ENCODE measurements around the gene ITGA2B. TPM values are rescaled to one million over a fixed set of nuclear protein-coding genes. Genes with fewer than 3 reads are reported as not detected.

The ITGA2B gene
- total and polyA plus RNA-seq, 10 of the 15 experiments (the other 5 are each of a cell fraction or from before 2014, with no cell fraction given): 0.04 to 0.51 (median 0.21) TPM; not detected in 1

DNA sequence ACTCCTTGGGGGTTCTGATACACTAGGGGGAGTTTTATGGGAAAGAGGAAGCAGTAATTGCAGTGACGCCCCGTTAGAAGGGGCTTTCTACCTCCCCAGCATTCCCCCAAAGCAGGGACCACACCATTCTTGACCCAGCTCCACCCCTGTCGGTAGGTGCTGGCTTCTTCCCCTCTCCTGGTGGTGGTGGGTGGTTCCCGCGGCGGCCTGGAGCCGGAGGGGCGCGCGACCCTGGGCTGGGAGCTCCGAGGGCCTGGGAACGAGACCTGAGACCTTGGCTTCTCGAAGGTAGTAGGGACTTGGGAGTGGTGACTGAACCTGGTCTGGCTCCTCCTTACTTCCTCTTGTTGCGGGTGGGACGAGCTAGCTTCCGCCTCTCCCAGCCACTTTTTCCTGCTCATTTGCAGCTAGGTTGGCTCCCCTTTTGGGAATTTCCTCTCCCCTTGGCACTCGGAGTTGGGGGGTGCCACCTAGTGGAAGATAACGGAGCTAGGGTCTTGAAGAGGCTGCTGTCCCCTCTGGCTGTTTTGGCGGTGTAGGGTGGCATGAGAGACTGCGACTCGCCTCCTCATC, 43.9 kb downstream of the ITGA2B start (continued):
- TF ChIP-seq PML (IDR thresholded peaks at IDR 0.05; ENCODE audit: low read length): 0 out of 2 replicates have a peak, but pooled peaks have one; percentile 4
- 0 out of 3 replicates have a peak, but pooled peaks have one; percentile 5 for TF ChIP-seq POU2F2 (IDR thresholded peaks at IDR 0.05; ENCODE audit: borderline replicate concordance, low read depth, low read length)
- peak; percentile 71 for TF ChIP-seq RELB (IDR thresholded peaks at IDR 0.05; ENCODE audit: low read depth)
- TF ChIP-seq NKRF (conservative IDR thresholded peaks at IDR 0.05): 0 out of 2 replicates have a peak, but pooled peaks have one; percentile 32
- no peak for TF ChIP-seq NR2C1 (IDR thresholded peaks at IDR 0.05)
- TF ChIP-seq PAX8 (IDR thresholded peaks at IDR 0.05): no peak
- no peak for TF ChIP-seq RB1 (IDR thresholded peaks at IDR 0.05; ENCODE audit: borderline replicate concordance)
- no peak for TF ChIP-seq EZH2 (IDR thresholded peaks at IDR 0.05; ENCODE audit: borderline replicate concordance, control insufficient read depth, low read depth, low read length)
- TF ChIP-seq, protein P1, sequence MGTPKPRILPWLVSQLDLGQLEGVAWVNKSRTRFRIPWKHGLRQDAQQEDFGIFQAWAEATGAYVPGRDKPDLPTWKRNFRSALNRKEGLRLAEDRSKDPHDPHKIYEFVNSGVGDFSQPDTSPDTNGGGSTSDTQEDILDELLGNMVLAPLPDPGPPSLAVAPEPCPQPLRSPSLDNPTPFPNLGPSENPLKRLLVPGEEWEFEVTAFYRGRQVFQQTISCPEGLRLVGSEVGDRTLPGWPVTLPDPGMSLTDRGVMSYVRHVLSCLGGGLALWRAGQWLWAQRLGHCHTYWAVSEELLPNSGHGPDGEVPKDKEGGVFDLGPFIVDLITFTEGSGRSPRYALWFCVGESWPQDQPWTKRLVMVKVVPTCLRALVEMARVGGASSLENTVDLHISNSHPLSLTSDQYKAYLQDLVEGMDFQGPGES (IDR thresholded peaks at IDR 0.05): no peak
- 0 out of 4 replicates have a peak, but pooled peaks of 1 of the 2 experiments have one; percentile 6 for TF ChIP-seq BHLHE40 (IDR thresholded peaks at IDR 0.05; ENCODE audit: borderline replicate concordance in 1 of 2, low read depth in 2 of 2, low read length in 1 of 2)
- TF ChIP-seq SPI1 (IDR thresholded peaks at IDR 0.05; ENCODE audit: borderline replicate concordance, insufficient read depth, low read depth, low read length): peak; percentile 5; the same call in 1 of the 2 replicates
- no peak for TF ChIP-seq LARP7 (IDR thresholded peaks at IDR 0.05)
- no peak; the same call in 1 of the 2 replicates for TF ChIP-seq POLR2A (IDR thresholded peaks at IDR 0.05; ENCODE audit: low read depth, low read length)
- 0 out of 2 replicates have a peak, but pooled peaks have one; percentile 25 for TF ChIP-seq NBN (IDR thresholded peaks at IDR 0.05)
- no peak for TF ChIP-seq ZBED1 (IDR thresholded peaks at IDR 0.05; ENCODE audit: borderline replicate concordance)
- no peak for TF ChIP-seq TBL1XR1 (IDR thresholded peaks at IDR 0.05; ENCODE audit: low read depth, low read length)
- no peak for TF ChIP-seq EP300 (IDR thresholded peaks at IDR 0.05; ENCODE audit: borderline replicate concordance in 1 of 2, control insufficient read depth in 1 of 2, low read depth in 2 of 2, low read length in 2 of 2)
- TF ChIP-seq HDAC6 (IDR thresholded peaks at IDR 0.05; ENCODE audit: unreplicated experiment): no peak
- TF ChIP-seq PRDM15 (CRISPR knock-in tag; IDR thresholded peaks at IDR 0.05): no peak
- no peak for TF ChIP-seq NR2C2 (IDR thresholded peaks at IDR 0.05; ENCODE audit: borderline replicate concordance, control insufficient read depth, insufficient read length, low read depth)
- TF ChIP-seq TCF7 (IDR thresholded peaks at IDR 0.05; ENCODE audit: borderline replicate concordance): no peak

Measured in GM12878 (cell line).